Skeletal muscle tissue (tissue), 4 donors: ENCODE data around the gene CPM. TPM values are rescaled to one million over a fixed set of nuclear protein-coding genes. Genes with fewer than 3 reads are reported as not detected.
"Not testable (repeated sequence)": the region's sequence is repeated elsewhere in the genome, so short reads cannot be mapped to it uniquely, and the experiment has no call there.

Experiments
- H3K27ac ChIP-seq: one replicate; pipeline ENCODE4 v1.7.0; 2013; ENCODE audit warnings: mild to moderate bottlenecking, low read depth, low read length, inconsistent platforms
- H3K27me3 ChIP-seq, 3 donors: one replicate each; pipeline ENCODE4 v1.7.0; 2013; ENCODE audit warnings: low read length in 3 of 3; ENCODE audit not compliant: control insufficient read depth in 3 of 3, insufficient read depth in 3 of 3
- H3K36me3 ChIP-seq, 3 donors: one replicate each; pipeline ENCODE4 v1.7.0; 2013; ENCODE audit warnings: low read length in 3 of 3; ENCODE audit not compliant: control insufficient read depth in 3 of 3, insufficient read depth in 3 of 3
- H3K4me1 ChIP-seq, 3 donors: one replicate each; pipeline ENCODE4 v1.7.0; 2013; ENCODE audit warnings: low read length in 3 of 3, mild to moderate bottlenecking in 3 of 3; ENCODE audit not compliant: control insufficient read depth in 3 of 3, insufficient read depth in 3 of 3
- H3K4me3 ChIP-seq, 3 donors: one replicate each; pipeline ENCODE4 v1.7.0; 2013; ENCODE audit warnings: low read length in 3 of 3
- H3K9ac ChIP-seq, 3 donors: one replicate each; pipeline ENCODE4 v1.7.0; 2013; ENCODE audit warnings: low read length in 3 of 3, mild to moderate bottlenecking in 3 of 3, moderate library complexity in 2 of 3, low read depth in 1 of 3
- H3K9me3 ChIP-seq, 3 donors: one replicate each; pipeline ENCODE4 v1.7.0; 2013; ENCODE audit warnings: low read length in 3 of 3; ENCODE audit not compliant: control insufficient read depth in 3 of 3
- total RNA-seq: library from RNA; depleted of rRNA; stranded (reverse); fragments of >200 nt; gene quantifications from one replicate; pipeline ENCODE4 v1.2.3, GENCODE V29; 2014
- donor health status: Osteomylitis.

The CPM gene
- total RNA-seq, 1 donor from 2014 or later = 2.1 TPM

DNA sequence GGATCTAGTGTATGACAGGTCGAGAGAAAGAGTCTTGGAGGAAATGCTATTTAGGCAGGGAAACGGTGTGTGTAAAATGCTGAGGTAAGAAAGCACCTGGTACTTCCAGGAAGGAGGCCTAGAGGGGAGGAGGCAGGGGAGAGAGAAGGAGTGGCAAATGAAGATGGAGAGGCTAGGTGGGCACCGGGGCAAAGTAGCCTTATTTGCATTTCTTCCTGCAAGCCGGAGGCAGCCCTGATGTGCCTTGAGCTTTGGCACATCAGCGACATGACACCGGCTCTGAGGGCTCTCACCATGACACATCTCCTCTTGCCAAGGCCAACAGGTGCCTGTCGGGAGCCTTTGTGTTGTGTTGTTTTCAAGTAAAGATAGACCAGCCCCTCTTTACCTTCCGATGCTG lies 61.6 kb downstream of the CPM start:
- H3K9me3 ChIP-seq = no peaks in the 10 kb centered on the region
- H3K4me3 ChIP-seq = no peak overlapping the region
- H3K4me1 ChIP-seq = no peaks in the 10 kb centered on the region
- no peaks in the 10 kb centered on the region for H3K27me3 ChIP-seq
- H3K27ac ChIP-seq = no peak overlapping the region
- H3K36me3 ChIP-seq = peaks cover 0 to 5% (median 0%) of the 10 kb centered on the region in 3 donors
- H3K9ac ChIP-seq = no peak overlapping the region

DNA sequence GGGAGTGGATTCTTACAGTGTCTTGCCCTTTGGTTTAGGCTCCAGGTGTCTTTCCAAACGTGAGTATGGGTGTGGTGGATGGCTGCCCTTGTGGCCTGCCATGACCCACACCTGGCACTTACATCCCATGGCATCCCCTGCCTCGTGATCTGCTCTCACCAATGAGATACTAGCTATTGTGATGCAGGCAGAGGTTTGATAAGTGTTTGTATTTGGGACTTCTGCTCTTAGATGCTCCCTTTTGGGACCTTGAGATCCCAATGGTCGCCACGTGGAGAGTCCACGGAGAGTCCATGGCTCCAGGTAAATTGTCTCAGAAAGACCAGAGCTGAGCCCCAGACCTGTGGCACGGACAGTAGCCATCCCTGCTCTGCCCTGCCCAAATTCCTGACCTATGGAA lies 62.5 kb downstream of the CPM start:
- Histone ChIP-seq H3K4me3 (no peak overlapping the region), H3K36me3 (peaks cover 0 to 5% (median 0%) of the 10 kb centered on the region in 3 donors), H3K9me3 (no peaks in the 10 kb centered on the region), H3K27me3 (no peaks in the 10 kb centered on the region), H3K9ac (no peak overlapping the region), H3K4me1 (no peaks in the 10 kb centered on the region), H3K27ac (no peak overlapping the region)

DNA sequence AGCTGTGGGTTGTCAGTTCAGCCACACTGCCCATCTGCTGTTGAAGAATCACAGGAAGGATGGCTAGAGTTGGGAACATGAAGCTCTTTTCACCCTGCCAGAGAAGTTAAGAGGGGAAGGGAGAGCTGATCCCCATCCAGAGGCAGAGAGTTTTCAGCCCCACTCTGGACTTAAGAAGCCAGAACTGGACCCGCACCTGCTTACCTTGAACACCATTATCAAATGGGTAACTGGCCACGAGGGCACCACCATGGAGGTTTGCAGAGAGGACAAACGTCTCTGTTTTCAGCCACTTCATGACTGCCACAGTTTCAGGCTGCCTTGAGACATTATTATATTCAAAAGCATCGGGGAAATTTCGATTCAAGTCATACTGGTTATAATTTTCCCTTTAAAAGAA lies 63.0 kb downstream of the CPM start:
- Histone ChIP-seq H3K27ac (no peak overlapping the region), H3K4me3 (no peak overlapping the region), H3K9ac (no peak overlapping the region), H3K4me1 (no peaks in the 10 kb centered on the region), H3K27me3 (no peaks in the 10 kb centered on the region), H3K9me3 (no peaks in the 10 kb centered on the region), H3K36me3 (peaks cover 0 to 5% (median 0%) of the 10 kb centered on the region in 3 donors)

DNA sequence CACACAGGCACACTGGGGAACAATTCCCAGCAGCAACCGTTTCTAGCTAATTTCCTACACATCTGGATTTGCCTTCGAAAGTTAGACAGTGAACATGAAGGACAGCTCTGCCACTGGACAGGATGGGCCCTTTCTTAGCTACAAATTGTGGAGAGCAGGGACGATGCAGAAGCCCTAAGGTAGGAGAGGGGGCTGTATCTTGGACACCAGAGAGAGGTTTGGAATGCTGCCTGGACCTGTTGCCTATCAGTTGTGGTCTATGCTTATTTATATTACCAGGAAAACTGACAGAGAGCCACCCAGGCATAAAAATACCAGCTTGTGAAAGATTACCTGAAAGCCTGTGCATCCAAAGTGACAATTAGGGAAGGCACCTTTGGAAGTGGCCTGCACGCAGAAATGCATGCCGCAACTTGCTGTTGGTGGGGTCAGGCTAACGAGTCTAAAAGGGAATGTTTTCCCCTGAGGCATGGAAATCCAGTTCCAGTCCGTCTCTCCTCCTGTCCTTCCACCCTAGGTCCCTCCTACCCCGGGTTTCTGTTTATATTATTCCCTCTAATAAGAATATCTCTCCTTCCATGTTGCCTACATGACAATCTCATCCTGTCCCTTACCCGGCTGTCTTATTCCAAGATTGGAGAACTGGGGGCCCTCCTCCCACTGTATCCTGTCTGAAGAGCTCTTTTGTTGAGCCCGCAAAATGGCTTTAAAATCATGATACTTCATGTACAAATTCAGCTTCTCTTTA lies 64.8 kb downstream of the CPM start:
- Histone ChIP-seq H3K9me3 (no peaks in the 10 kb centered on the region), H3K27ac (no peak overlapping the region), H3K36me3 (peaks cover 0 to 5% (median 0%) of the 10 kb centered on the region in 3 donors), H3K27me3 (no peaks in the 10 kb centered on the region), H3K4me3 (no peak overlapping the region), H3K9ac (no peak overlapping the region), H3K4me1 (no peaks in the 10 kb centered on the region)

DNA sequence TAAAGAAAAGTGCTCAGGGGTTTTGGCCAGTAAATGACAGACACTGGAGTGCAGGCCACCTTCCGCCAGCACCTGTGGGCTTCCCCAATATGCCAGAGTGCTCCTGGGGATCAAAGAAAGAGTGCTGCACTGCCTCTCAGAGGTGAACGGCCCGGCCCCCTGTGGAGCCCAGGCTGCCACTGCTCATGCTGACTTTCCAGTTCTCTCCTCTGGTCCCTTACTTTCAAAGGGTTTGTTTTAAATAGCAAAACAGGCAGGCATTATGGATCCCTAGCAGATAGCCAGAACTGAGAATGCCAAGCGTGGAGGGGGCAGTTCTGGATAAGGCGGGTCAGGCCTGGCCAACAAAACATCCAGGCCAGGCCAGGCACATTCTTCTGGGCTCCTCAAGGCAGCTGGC lies 65.4 kb downstream of the CPM start:
- no peaks in the 10 kb centered on the region for H3K27me3 ChIP-seq
- peaks cover 0 to 5% (median 0%) of the 10 kb centered on the region in 3 donors for H3K36me3 ChIP-seq
- no peaks in the 10 kb centered on the region for H3K4me1 ChIP-seq
- no peaks in the 10 kb centered on the region for H3K9me3 ChIP-seq
- no peak overlapping the region for H3K9ac ChIP-seq
- H3K27ac ChIP-seq = no peak overlapping the region
- H3K4me3 ChIP-seq = no peak overlapping the region

DNA sequence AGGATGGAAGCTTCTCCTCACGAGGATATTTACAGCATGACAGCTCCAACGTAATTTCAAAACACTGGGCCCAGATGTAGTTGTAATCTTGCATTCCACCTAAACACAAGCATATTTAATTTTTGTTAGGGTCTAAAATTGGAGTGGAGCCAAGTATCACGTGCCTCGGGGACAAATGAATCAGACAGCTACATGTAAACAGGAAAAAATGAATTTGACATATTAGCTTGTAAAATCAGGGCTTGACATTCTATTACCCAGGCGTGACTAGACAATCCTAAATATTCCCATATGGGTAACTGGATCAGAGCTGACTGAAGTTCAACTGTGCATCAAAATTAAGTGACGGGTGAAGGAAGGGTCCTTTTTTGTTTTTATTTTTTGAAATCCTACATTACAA lies 66.0 kb downstream of the CPM start:
- no peak overlapping the region for H3K9ac ChIP-seq
- H3K27me3 ChIP-seq = no peaks in the 10 kb centered on the region
- H3K36me3 ChIP-seq = peaks cover 0 to 5% (median 0%) of the 10 kb centered on the region in 3 donors
- H3K27ac ChIP-seq = no peak overlapping the region
- no peaks in the 10 kb centered on the region for H3K4me1 ChIP-seq
- H3K4me3 ChIP-seq = no peak overlapping the region
- no peaks in the 10 kb centered on the region for H3K9me3 ChIP-seq

DNA sequence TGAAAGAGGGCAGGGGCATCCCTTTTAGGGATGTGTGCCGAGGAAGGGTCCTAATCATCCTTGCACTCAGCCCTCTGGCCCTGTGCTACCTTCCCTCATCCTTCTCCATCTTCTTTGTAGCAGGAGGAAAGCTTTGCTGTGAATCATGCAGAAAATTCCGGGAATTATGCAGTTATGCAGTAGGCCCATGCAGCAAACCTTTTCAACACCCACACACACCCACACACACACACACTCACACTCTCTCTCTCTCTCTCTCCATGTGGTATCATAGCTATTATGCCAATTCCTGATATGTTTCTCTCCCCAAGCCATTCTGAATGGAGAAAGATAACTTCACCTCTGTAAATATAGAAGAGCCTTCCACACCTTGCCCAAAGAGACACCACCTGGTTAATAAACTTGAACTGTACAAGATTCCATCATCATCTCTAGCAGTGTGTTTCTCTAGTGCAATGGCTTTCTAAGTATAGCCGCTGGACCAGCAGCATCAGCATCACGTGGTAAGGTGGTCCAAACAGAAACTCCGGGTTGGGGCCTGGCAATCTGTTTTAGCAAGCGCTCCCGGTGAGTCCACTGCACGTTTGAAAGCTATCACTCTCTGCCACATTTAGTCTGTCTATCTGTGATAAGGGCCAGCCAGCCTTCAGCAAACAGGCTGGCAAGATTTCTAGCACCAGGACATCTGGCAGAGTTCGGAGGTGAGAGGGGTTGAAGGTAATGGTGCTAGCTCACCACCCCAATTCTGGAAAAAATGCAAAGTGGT lies 67.4 kb downstream of the CPM start:
- H3K4me3 ChIP-seq = no peak overlapping the region
- no peak overlapping the region for H3K9ac ChIP-seq
- no peak overlapping the region for H3K27ac ChIP-seq
- no peaks in the 10 kb centered on the region for H3K4me1 ChIP-seq
- no peaks in the 10 kb centered on the region for H3K36me3 ChIP-seq
- no peaks in the 10 kb centered on the region for H3K9me3 ChIP-seq
- H3K27me3 ChIP-seq = no peaks in the 10 kb centered on the region

DNA sequence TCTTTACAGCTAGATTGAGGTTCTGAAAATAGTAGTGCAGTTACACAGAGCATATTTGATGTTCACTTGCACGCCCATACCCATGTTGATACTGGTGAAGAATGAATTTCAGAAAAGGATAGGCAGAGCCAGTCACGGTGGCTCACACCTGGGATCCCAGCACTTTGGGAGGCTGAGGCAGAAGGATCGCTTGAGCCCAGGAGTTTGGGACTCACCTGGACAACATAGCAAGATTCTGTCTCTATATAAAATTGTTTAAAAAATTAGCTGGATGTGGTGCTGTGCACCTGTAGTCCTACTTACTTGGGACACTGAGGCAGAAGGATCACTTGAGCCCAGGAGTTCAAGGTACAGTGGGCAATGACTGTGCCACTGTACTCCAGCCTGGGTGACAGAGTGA lies 68.4 kb downstream of the CPM start:
- Histone ChIP-seq H3K27ac (no peak overlapping the region), H3K36me3 (no peaks in the 10 kb centered on the region), H3K4me1 (no peaks in the 10 kb centered on the region), H3K27me3 (no peaks in the 10 kb centered on the region), H3K9ac (no peak overlapping the region), H3K9me3 (no peaks in the 10 kb centered on the region), H3K4me3 (no peak overlapping the region)

DNA sequence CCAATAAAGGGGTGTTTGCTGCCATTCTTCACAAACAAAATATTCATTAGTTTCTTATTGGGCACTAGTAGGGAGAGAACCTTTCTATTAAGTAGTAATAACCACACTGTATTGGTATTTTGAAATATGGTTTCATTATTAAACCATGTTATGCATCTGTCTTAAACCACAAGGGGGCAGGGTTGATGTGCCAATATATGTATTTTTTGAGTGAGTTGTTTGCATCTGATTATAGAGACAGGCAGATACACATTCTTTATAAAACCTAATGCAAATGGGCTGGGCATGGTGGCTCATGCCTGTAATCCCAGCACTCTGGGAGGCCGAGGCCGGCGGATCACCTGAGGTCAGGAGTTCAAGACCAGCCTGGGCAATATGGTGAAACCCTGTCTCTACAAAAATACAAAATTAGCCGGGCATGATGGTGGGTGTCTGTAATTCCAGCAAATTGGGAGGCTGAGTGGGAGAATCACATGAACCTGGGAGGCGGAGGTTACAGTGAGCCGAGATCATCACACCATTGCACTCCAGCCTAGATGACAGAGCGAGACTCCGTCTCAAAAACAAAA lies 69.0 kb downstream of the CPM start:
- not testable (repeated sequence) for H3K9me3 ChIP-seq, H3K27me3 ChIP-seq, H3K4me3 ChIP-seq, H3K4me1 ChIP-seq, H3K36me3 ChIP-seq, H3K27ac ChIP-seq, H3K9ac ChIP-seq

DNA sequence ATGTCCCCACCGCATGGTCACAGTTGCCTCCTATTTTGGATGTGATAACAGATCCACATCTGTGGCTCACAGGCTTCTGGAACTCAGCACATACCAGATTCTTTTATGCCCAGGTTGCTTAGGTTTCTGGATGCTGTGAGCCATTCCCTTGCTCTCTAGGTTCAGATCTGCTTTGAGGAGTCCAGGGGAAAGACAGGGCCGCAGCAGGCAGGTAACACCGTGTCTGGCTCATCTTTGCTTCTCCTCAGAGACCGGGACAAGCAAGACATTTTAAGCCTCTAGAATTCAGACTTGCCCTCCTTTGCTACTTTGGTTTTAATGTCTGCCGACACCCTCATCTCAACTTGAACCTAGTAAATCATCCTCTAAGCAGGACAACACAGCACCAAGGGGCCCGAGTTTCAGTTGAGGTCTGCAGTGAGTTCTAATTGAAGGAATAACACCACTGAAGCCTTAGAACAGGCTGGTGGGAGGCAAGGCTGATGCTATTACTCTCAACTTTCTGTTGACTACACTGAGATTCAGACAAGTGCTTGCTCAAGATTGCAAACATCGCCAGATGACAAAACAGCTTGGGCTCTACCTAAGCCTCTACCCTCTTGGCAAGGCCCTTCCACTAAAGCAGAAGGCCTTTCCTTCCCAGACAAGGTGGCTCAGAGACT lies 69.7 kb downstream of the CPM start:
- no peak overlapping the region for H3K9ac ChIP-seq

More for the DNA sequence above, 69.7 kb downstream of the CPM start:
- Histone ChIP-seq H3K27ac (no peak overlapping the region), H3K4me3 (no peak overlapping the region), H3K36me3 (no peaks in the 10 kb centered on the region), H3K4me1 (no peaks in the 10 kb centered on the region), H3K27me3 (no peaks in the 10 kb centered on the region), H3K9me3 (no peaks in the 10 kb centered on the region)
